A673 (cell line): ENCODE measurements around the gene VWA5B1. TPM values are rescaled to one million over a fixed set of nuclear protein-coding genes. Genes with fewer than 3 reads are reported as not detected.

ENCODE experiments used
- BruUV-seq: library from RNA; stranded (reverse); fragments of 400-500 nt; replicated peaks from 2 replicates; lab custom pipeline; 2021; lab: Mats Ljungman, UMichigan
- CTCF ChIA-PET: fragments of 300-600 bp; sonication (Branson Sonifier 250); formaldehyde crosslinking; loops from one replicate; lab custom pipeline; 2022; ENCODE audit warnings: antibody characterized with exemption; lab: Charles Lee
- POLR2A ChIA-PET: fragments of 300-600 bp; sonication (Branson Sonifier 250); formaldehyde crosslinking; loops from one replicate; lab custom pipeline; 2022; ENCODE audit warnings: antibody characterized with exemption; ENCODE audit not compliant: low non-redundant PET; lab: Charles Lee
- DNase-seq: peaks from one replicate; pipeline ENCODE4 v3.0.0-alpha.2; 2015; ENCODE audit warnings: low spot score
- H3K27ac ChIP-seq: fragments of 200-600 bp; sonication (generic); 2 replicates; pipeline ENCODE4 v1.5.1; 2016; ENCODE audit warnings: mixed run types, low read depth, mild to moderate bottlenecking, mixed read lengths, antibody characterized with exemption, low read length; ENCODE audit not compliant: poor library complexity, severe bottlenecking
- H3K27me3 ChIP-seq: fragments of 200-600 bp; sonication (generic); replicated peaks from 2 replicates; pipeline ENCODE4 v1.6.1; 2017; ENCODE audit warnings: mixed run types, low read depth, mild to moderate bottlenecking, mixed read lengths, antibody characterized with exemption, low read length; ENCODE audit not compliant: insufficient read depth, poor library complexity
- H3K36me3 ChIP-seq: fragments of 200-600 bp; sonication (generic); 2 replicates; pipeline ENCODE4 v1.6.1; 2016; ENCODE audit warnings: mixed run types, mild to moderate bottlenecking, mixed read lengths, antibody characterized with exemption, low read length; ENCODE audit not compliant: insufficient read depth, poor library complexity, severe bottlenecking
- H3K4me1 ChIP-seq: fragments of 200-600 bp; sonication (generic); 2 replicates; pipeline ENCODE4 v1.6.1; 2017; ENCODE audit warnings: mixed run types, mild to moderate bottlenecking, mixed read lengths, antibody characterized with exemption, low read length; ENCODE audit not compliant: insufficient read depth, poor library complexity, severe bottlenecking
- H3K4me3 ChIP-seq: fragments of 200-600 bp; sonication (generic); 2 replicates; pipeline ENCODE4 v1.5.1; 2016; ENCODE audit warnings: low read depth, mixed run types, mild to moderate bottlenecking, mixed read lengths, low read length; ENCODE audit not compliant: poor library complexity, severe bottlenecking
- H3K9me3 ChIP-seq: fragments of 200-600 bp; sonication (generic); 2 replicates; pipeline ENCODE4 v1.6.1; 2016; ENCODE audit warnings: mixed run types, low read depth, mild to moderate bottlenecking, mixed read lengths, antibody characterized with exemption, low read length; ENCODE audit not compliant: poor library complexity, severe bottlenecking
- CTCF ChIP-seq: fragments of 300-800, 200-600 bp; sonication (generic); conservative IDR thresholded peaks from 2 replicates; pipeline ENCODE4 v1.5.1; 2017; ENCODE audit warnings: low read depth, mild to moderate bottlenecking, antibody characterized with exemption, low read length, moderate library complexity, mixed read lengths
- EZH2 ChIP-seq: fragments of 200-600 bp; sonication (generic); IDR thresholded peaks from 2 replicates; pipeline ENCODE4 v1.6.1; 2017; ENCODE audit warnings: borderline replicate concordance, low read depth, mild to moderate bottlenecking, mixed read lengths, antibody characterized with exemption, low read length; ENCODE audit not compliant: poor library complexity, severe bottlenecking
- intact Hi-C: fragments of 100-400 bp; cut with micrococcal nuclease; formaldehyde crosslinking; loops from one replicate; pipeline ENCODE4 v1.10.0; 2022; ENCODE audit not compliant: unreplicated experiment
- total RNA-seq: library from RNA; stranded (reverse); gene quantifications from 2 replicates; pipeline ENCODE4 v1.2.3, GENCODE V29; 2021

Gene VWA5B1
- total RNA-seq, 1 experiment from 2014 or later, result not detected

- ChIA-PET CTCF (no interaction called here), POLR2A (no interaction called here)
- no peak overlapping the region for H3K27ac ChIP-seq
- TF ChIP-seq CTCF (no peak), EZH2 (no peak)
- no peak overlapping the region for H3K4me3 ChIP-seq
- H3K27me3 ChIP-seq, result peaks cover 7% of the 10 kb centered on the region
- no TSS peak for BruUV-seq
- DNase-seq, result no peak
- no peaks in the 10 kb centered on the region for H3K36me3 ChIP-seq
- no peaks in the 10 kb centered on the region for H3K4me1 ChIP-seq
- intact Hi-C loops, result no loop called here
- H3K9me3 ChIP-seq, result no peaks in the 10 kb centered on the region
These were observed 108.5 kb downstream of the VWA5B1 start for GRCh38 chr1:20399196-20399595.

DNA sequence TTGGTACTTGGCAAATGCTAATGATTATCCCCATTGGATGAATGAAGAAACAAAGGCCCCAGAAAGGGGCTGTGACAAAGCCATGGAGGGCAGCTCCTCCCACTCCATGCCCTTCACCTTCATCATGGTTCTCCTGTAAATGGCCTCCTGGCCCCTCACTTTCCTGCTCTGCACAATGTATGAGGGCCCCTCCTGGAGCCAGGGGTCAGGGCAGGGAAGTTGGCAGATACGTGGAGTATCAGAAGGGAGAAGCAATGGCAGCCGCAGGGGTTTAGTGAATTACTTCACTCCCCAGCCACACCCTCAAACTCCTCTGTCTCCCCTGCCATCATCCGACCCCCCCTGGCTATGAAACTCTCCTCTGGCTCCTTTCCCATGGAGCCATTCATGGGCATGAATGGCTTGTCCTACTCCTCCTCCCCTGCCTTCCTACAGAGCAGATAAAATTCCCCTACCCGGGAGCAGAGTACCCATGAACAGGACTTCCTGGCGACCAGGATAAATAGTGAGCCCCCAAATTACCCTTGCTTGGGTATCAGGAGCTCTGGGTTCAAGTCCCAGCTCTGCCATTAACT is 109.0 kb downstream of the VWA5B1 start:
- TF ChIP-seq EZH2 (no peak), CTCF (no peak)
- H3K9me3 ChIP-seq, result no peaks in the 10 kb centered on the region
- H3K27ac ChIP-seq, result no peak overlapping the region
- DNase-seq, result no peak
- CTCF ChIA-PET, result no interaction called here
- POLR2A ChIA-PET, result no interaction called here
- no TSS peak for BruUV-seq
- H3K27me3 ChIP-seq, result peaks cover 7% of the 10 kb centered on the region
- intact Hi-C loops, result no loop called here
- H3K4me3 ChIP-seq, result no peak overlapping the region
- H3K4me1 ChIP-seq, result no peaks in the 10 kb centered on the region
- no peaks in the 10 kb centered on the region for H3K36me3 ChIP-seq

DNA sequence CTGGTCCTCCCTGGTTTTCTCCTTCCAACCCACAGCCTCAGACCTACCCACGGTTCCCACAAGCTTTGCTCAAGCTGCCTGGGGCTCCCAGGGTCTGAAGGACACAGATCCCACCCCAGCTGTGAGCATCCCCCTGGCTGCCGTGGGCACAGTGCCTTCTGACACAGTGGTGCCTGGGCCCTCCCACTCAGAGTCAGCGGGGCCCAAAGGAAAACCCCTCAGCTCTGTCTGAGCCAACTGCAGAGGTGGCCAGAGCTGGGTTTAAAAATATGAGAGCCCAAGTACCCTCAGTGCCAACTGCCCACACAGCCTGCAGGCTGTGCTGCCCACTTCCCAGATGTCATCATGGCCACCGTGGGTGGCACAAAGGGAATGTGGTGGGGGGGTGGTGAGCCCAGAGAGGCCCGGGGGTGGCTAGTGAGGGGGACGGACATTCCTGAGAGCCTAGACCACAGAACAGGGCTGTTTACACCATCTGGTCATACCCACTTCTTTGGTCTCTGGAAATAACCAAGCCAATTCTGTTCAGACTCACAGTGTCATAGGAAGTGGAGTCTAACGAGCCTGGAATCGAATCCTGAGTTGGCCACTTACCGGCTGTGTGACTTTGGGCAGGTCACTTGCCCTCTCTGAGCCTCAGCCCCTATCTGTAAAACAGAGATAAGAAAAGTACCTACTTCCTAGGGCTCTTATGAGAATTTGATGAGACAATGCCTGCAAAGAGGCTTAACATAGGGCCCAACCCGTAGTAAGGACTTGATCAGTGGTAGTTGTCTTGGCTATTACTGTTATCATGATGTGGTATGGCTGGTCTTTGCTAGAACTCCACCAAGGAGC is 109.9 kb downstream of the VWA5B1 start:
- Histone ChIP-seq H3K27ac (no peak overlapping the region), H3K9me3 (no peaks in the 10 kb centered on the region), H3K36me3 (no peaks in the 10 kb centered on the region), H3K27me3 (peaks cover 7% of the 10 kb centered on the region), H3K4me3 (no peak overlapping the region), H3K4me1 (no peaks in the 10 kb centered on the region)
- POLR2A ChIA-PET, result no interaction called here
- TF ChIP-seq CTCF, result no peak
- no peak for TF ChIP-seq EZH2
- intact Hi-C loops, result no loop called here
- no peak for DNase-seq
- CTCF ChIA-PET, result no interaction called here
- BruUV-seq, result no TSS peak
